SKM-1 (cell line): Measurements from ENCODE around the gene TSPYL2.

ENCODE experiments used
- DNase-seq: peaks from one replicate; lab custom pipeline; 2025; ENCODE audit not compliant: unreplicated experiment; lab: John Stamatoyannopoulos, UW

The TSPYL2 gene

GRCh38 chrX:53122013-53122412 lies 39.8 kb downstream of the TSPYL2 start:
- no peak for DNase-seq

GRCh38 chrX:53125506-53125905 lies 43.3 kb downstream of the TSPYL2 start:
- DNase-seq, result no peak

- no peak for DNase-seq
These were observed 44.2 kb downstream of the TSPYL2 start for GRCh38 chrX:53126377-53126776.

- no peak for DNase-seq
These were observed 46.1 kb downstream of the TSPYL2 start for GRCh38 chrX:53128097-53128749.

GRCh38 chrX:53133400-53133799 lies 51.2 kb downstream of the TSPYL2 start:
- DNase-seq, result no peak

GRCh38 chrX:53135581-53135980 lies 53.4 kb downstream of the TSPYL2 start:
- no peak for DNase-seq
